IMR-90 (cell line): ENCODE measurements around the gene FOSL2. TPM values are rescaled to one million over a fixed set of nuclear protein-coding genes. Genes with fewer than 3 reads are reported as not detected.

ENCODE experiments used
- ATAC-seq: fragments of 200-7000 bp; cut with Tn5 transposase; 2 replicates; pipeline ENCODE4 v1.9.1; 2020; ENCODE audit warnings: low read depth, mild to moderate bottlenecking, moderate library complexity
- BruUV-seq: library from RNA; stranded (reverse); fragments of 400-500 nt; replicated peaks from 2 replicates; lab custom pipeline; 2021; lab: Mats Ljungman, UMichigan
- CTCF ChIA-PET: fragments of 300-600 bp; formaldehyde crosslinking; extraction: SDS; loops from one replicate; lab custom pipeline; 2021; ENCODE audit warnings: antibody characterized with exemption; lab: Yijun Ruan, JAX
- POLR2A ChIA-PET: fragments of 300-600 bp; sonication (Branson Sonifier 250); formaldehyde crosslinking; loops from one replicate; lab custom pipeline; 2022; ENCODE audit warnings: antibody characterized with exemption; ENCODE audit not compliant: unreplicated experiment; lab: Charles Lee
- DNase-seq: peaks from one replicate; pipeline ENCODE4 v3.0.0; 2013
- H2AFZ ChIP-seq: replicated peaks from 2 replicates; pipeline ENCODE3; 2013; ENCODE audit warnings: low read length, mild to moderate bottlenecking; ENCODE audit not compliant: poor library complexity
- H2AK5ac ChIP-seq: 2 replicates; pipeline ENCODE4 v1.6.1; 2013; ENCODE audit warnings: low read depth, low read length, inconsistent platforms
- H2AK9ac ChIP-seq: replicated peaks from 2 replicates; pipeline ENCODE3; 2013; ENCODE audit warnings: mild to moderate bottlenecking, low read depth, low read length, moderate library complexity; ENCODE audit not compliant: poor library complexity
- H2BK120ac ChIP-seq: 2 replicates; pipeline ENCODE4 v1.6.1; 2013; ENCODE audit warnings: low read depth, low read length, inconsistent platforms
- H2BK15ac ChIP-seq: 3 replicates; pipeline ENCODE4 v1.6.1; 2013; ENCODE audit warnings: low read depth, low read length, inconsistent platforms
- H2BK20ac ChIP-seq: 2 replicates; pipeline ENCODE4 v1.6.1; 2013; ENCODE audit warnings: low read depth, mild to moderate bottlenecking, inconsistent platforms, low read length, moderate library complexity
- H2BK5ac ChIP-seq: 2 replicates; pipeline ENCODE4 v1.6.1; 2013; ENCODE audit warnings: mild to moderate bottlenecking, low read depth, low read length, inconsistent platforms; ENCODE audit not compliant: poor library complexity, severe bottlenecking
- H3K14ac ChIP-seq: replicated peaks from 2 replicates; pipeline ENCODE4 v1.6.1; 2013; ENCODE audit warnings: low read depth, low read length, inconsistent platforms
- H3K18ac ChIP-seq: 2 replicates; pipeline ENCODE4 v1.6.1; 2013; ENCODE audit warnings: low read depth, low read length, control low read depth
- H3K23ac ChIP-seq: 2 replicates; pipeline ENCODE4 v1.6.1; 2013; ENCODE audit warnings: low read depth, low read length, inconsistent platforms
- H3K27ac ChIP-seq: 2 replicates; pipeline ENCODE4 v1.5.1; 2013; ENCODE audit warnings: mild to moderate bottlenecking, control low read depth, low read length; ENCODE audit not compliant: insufficient read depth
- H3K27me3 ChIP-seq: 2 replicates; pipeline ENCODE4 v1.6.1; 2013; ENCODE audit warnings: low read length; ENCODE audit not compliant: control insufficient read depth, insufficient read depth
- H3K36me3 ChIP-seq: 2 replicates; pipeline ENCODE4 v1.6.1; 2013; ENCODE audit warnings: low read length, mixed read lengths; ENCODE audit not compliant: control insufficient read depth, insufficient read depth
- H3K4ac ChIP-seq: 2 replicates; pipeline ENCODE4 v1.6.1; 2013; ENCODE audit warnings: low read depth, low read length, inconsistent platforms
- H3K4me1 ChIP-seq: 2 replicates; pipeline ENCODE4 v1.6.1; 2013; ENCODE audit warnings: low read length, mixed read lengths; ENCODE audit not compliant: control insufficient read depth, insufficient read depth
- H3K4me2 ChIP-seq: 2 replicates; pipeline ENCODE4 v1.6.1; 2013; ENCODE audit warnings: low read depth, mild to moderate bottlenecking, control low read depth, low read length, moderate library complexity
- H3K4me3 ChIP-seq: 2 replicates; pipeline ENCODE4 v1.5.1; 2013; ENCODE audit warnings: low read depth, mild to moderate bottlenecking, control low read depth, low read length, moderate library complexity; ENCODE audit not compliant: insufficient read depth
- H3K56ac ChIP-seq: 2 replicates; pipeline ENCODE4 v1.6.1; 2013; ENCODE audit warnings: low read length, inconsistent platforms; ENCODE audit not compliant: insufficient read depth; ENCODE audit errors: extremely low read depth
- H3K79me1 ChIP-seq, 2 experiments: 2 replicates each; pipeline ENCODE4 v1.6.1; 2013; ENCODE audit warnings: low read length in 2 of 2, inconsistent platforms in 1 of 2, low read depth in 1 of 2
- H3K9ac ChIP-seq: 2 replicates; pipeline ENCODE4 v1.6.1; 2013; ENCODE audit warnings: low read depth, low read length, control low read depth
- H3K9me1 ChIP-seq: 2 replicates; pipeline ENCODE4 v1.6.1; 2013; ENCODE audit warnings: low read length, inconsistent platforms; ENCODE audit not compliant: insufficient read depth
- H3K9me3 ChIP-seq: 2 replicates; pipeline ENCODE4 v1.6.1; 2013; ENCODE audit warnings: low read length; ENCODE audit not compliant: control insufficient read depth, insufficient read depth
- H4K20me1 ChIP-seq: 2 replicates; pipeline ENCODE4 v1.6.1; 2013; ENCODE audit warnings: low read length, inconsistent platforms; ENCODE audit not compliant: insufficient read depth
- H4K5ac ChIP-seq: 2 replicates; pipeline ENCODE4 v1.6.1; 2013; ENCODE audit warnings: mild to moderate bottlenecking, low read depth, low read length, control low read depth
- H4K8ac ChIP-seq, 2 experiments: 2 replicates each; pipeline ENCODE4 v1.6.1; 2013; ENCODE audit warnings: low read depth in 2 of 2, low read length in 2 of 2, control low read depth in 1 of 2, inconsistent platforms in 1 of 2
- H4K91ac ChIP-seq: 2 replicates; pipeline ENCODE4 v1.6.1; 2013; ENCODE audit warnings: low read depth, low read length, inconsistent platforms; ENCODE audit not compliant: insufficient read depth
- MXI1 ChIP-seq: IDR thresholded peaks from 2 replicates; pipeline ENCODE4 v1.6.1; 2012; ENCODE audit warnings: low read depth, mild to moderate bottlenecking, low read length, moderate library complexity, borderline replicate concordance
- WGBS, 2 experiments: methylation state at CpG; one replicate each; pipeline versions ENCODE4 v1.1.5 to v1.1.7; 2013; ENCODE audit warnings: missing lambda C conversion rate in 2 of 2; ENCODE audit not compliant: insufficient read length in 1 of 2; ENCODE audit errors: extremely low coverage in 2 of 2; 5-methylcytosine and 5-hydroxymethylcytosine counted together
- dilution Hi-C: fragments of 300-500 bp; cut with HindIII; formaldehyde crosslinking; loops from one replicate; pipeline ENCODE4 v1.14.3; 2018; ENCODE audit warnings: low sequenced_read_pairs; ENCODE audit not compliant: unreplicated experiment
- in situ Hi-C: fragments of 300-500 bp; cut with MboI; formaldehyde crosslinking; loops from 3 replicates; pipeline ENCODE4 v1.14.3; 2019; ENCODE audit warnings: low sequenced_read_pairs, inconsistent platforms, mixed read lengths
- intact Hi-C: fragments of 100-400 bp; cut with micrococcal nuclease; formaldehyde crosslinking; loops from 2 replicates; pipeline ENCODE4 v1.10.0; 2022
- polyA plus RNA-seq, 3 experiments: library from polyadenylated mRNA; depleted of rRNA; stranded (reverse); fragments of >200 nt; gene quantifications; 2 replicates each; pipeline ENCODE4 v1.2.3, GENCODE V29; 2012; ENCODE audit warnings: low replicate concordance in 1 of 3
- total RNA-seq: library from RNA; depleted of rRNA; stranded (reverse); fragments of >200 nt; gene quantifications from 2 replicates; pipeline ENCODE4 v1.2.3, GENCODE V29; 2012

FOSL2 gene
- total and polyA plus RNA-seq, 2 of the 4 experiments (the other 2 are of a cell fraction), result 31.4 to 46.3 TPM

DNA sequence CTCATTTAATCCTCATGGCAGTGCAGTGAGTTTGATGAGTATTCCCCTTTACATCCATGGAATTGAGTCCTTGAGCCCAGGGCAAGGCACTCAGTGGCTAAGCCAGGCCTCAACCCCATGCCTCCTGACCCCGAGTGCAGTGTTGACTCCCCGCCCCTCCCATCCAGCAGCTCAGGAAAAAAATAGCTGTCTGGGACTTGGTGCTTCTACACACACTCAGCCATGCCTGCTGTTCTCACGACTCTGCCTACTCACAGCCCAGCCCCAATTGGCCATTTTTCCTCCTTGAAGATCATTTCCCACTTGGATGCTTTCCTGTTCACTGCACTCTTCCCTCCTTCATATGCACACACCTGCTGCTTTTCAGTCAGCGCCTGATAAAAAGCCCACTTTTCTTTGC lies 8.8 kb downstream of the FOSL2 start:
- BruUV-seq, result no TSS peak
- no peak for ATAC-seq
- peaks cover 99% of the 10 kb centered on the region for H4K20me1 ChIP-seq

More for the DNA sequence above, 8.8 kb downstream of the FOSL2 start:
- Histone ChIP-seq H3K9me1 (peaks cover 49% of the 10 kb centered on the region), H2BK120ac (no peak overlapping the region), H2BK15ac (no peak overlapping the region), H2AK9ac (no peak overlapping the region), H3K27me3 (no peaks in the 10 kb centered on the region), H4K91ac (no peak overlapping the region), H2BK20ac (no peak overlapping the region), H2BK5ac (no peak overlapping the region), H3K4me2 (no peak overlapping the region; the same call in 1 of the 2 replicates), H3K36me3 (peaks cover 77% of the 10 kb centered on the region), H3K4me3 (no peak overlapping the region), H3K9ac (no peak overlapping the region), H3K9me3 (no peaks in the 10 kb centered on the region), H3K18ac (no peak overlapping the region), H3K4me1 (peaks cover 50% of the 10 kb centered on the region), H3K14ac (no peak overlapping the region), H4K8ac (no peak overlapping the region), H4K5ac (no peak overlapping the region), H2AFZ (no peak overlapping the region), H3K79me1 (peaks cover 12 to 84% of the 10 kb centered on the region in 2 experiments; a peak in 3 of 4 replicates), H2AK5ac (no peak overlapping the region), H3K23ac (no peak overlapping the region), H3K27ac (no peak overlapping the region), H3K4ac (no peak overlapping the region), H3K56ac (no peak overlapping the region)
- intact Hi-C loops, result no loop called here
- no peak for DNase-seq
- dilution Hi-C loops, result no loop called here
- CTCF ChIA-PET, result interaction anchor here (0.5 kb wide), 1 partner anchor 178 kb away, joined by 4 read pairs; no protein-coding TSS in a partner anchor
- TF ChIP-seq MXI1, result no peak
- in situ Hi-C loops, result no loop called here
- 73% methylated on average over 2 of the region's 4 CpGs; no CpG with 5 or more reads in 1 of the 2 experiments for WGBS, 2 experiments
- POLR2A ChIA-PET, result interaction anchor here (0.6 kb wide), 2 partner anchors 9 to 1745 kb away, joined by 3 to 4 read pairs; partner anchors contain the start of genes FOSL2 and YPEL5
